ENCODE results near the gene TMEM200B.
"Not testable (repeated sequence)": the region's sequence is repeated elsewhere in the genome, so short reads cannot be mapped to it uniquely, and the experiment has no call there.

TMEM200B gene

DNA sequence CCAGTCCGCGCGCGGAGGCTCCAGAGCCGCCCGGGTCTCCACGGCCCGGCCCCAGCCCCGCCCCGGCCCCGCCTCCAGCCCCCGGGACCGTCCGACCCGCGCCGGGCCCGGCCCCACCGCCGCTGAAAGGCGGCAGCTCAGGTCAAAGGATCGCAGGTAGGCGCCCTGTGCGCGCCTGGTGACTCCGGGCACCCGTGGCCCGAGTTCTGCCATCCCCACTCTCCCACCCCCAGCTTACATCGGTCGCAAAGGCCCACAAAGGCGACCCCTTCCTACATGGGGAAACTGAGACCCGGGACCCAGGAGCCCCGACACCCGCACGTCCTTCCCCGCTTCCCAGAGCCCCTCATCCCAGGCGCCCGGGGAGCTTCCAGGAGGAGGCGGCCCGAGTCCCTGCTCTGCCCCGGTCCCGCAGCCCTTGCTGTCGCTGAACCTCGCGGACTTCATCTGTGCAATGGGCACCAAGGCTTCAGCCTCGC is at the start of gene TMEM200B:
TMEM200B (minus strand) TSS at position 17 of the 479 bp plus-strand sequence. CDS start 2,075 bp downstream, outside the sequence.
- DNase-seq (ENCODE audit: low read depth in 1 of 2, low spot score in 1 of 2) = no peak

DNA sequence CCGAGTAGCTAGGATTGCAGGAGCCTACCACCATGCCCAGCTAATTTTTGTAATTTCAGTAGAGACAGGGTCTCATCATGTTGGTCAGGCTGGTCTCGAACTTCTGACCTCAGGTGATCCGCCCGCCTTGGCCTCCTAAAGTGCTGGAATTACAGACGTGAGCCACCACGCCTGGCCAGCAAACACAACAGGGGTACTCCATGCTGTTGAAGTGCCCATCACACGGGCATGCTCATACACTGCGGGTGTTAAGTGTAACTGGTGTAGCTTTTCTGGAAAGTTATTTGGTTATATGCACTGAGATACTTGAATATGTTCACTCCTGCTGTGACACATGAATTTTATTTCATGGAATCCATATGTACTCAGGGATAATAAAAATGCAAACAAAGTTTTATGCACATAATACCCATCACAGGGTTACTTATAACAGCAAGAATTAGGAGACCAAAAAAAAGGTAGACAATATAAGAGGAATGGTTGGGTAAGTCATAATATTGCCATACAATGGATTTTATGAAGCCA is 48.8 kb upstream of the TMEM200B start:
- no peak for DNase-seq (ENCODE audit: low read depth in 1 of 2, low spot score in 1 of 2)

DNA sequence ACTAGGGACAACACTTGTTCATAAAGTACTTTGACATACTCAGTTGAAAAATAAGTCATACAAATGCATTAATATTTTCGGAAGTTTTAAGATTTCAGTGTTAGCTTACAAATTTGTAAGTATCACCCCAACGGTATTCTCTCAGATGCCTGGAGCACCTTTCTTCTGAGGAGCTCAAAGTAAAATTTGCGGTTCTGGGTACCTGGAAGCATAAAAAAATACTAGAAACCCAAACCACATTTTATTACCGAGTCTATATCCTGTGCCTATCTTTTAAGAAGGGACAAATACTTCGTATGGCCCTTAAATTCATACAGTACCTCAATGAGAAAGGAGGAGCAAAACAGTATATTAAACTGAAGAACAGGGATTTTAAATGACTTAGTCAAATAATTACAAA is 47.8 kb upstream of the TMEM200B start:
- no peak for DNase-seq (ENCODE audit: low read depth in 1 of 2, low spot score in 1 of 2)

DNA sequence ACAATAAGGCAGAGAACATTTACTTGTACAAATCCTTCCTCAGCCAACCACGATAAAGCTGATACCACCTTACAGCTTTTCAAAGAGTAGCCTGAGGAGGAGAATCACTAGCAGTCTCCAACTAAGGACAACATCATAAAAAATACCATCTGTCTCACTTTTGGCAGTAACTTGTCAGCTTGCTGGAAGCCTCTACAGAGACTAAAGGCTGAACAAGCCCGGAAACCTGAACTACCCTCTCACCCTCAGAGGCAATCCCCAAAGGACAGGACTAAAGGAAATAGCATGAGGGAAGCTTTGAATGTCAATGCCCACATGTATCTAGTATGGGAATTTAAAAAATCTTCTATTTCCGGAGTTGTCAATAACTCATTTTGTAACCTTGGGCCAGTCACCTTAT is 47.4 kb upstream of the TMEM200B start:
- no peak for DNase-seq (ENCODE audit: low read depth in 1 of 2, low spot score in 1 of 2)

DNA sequence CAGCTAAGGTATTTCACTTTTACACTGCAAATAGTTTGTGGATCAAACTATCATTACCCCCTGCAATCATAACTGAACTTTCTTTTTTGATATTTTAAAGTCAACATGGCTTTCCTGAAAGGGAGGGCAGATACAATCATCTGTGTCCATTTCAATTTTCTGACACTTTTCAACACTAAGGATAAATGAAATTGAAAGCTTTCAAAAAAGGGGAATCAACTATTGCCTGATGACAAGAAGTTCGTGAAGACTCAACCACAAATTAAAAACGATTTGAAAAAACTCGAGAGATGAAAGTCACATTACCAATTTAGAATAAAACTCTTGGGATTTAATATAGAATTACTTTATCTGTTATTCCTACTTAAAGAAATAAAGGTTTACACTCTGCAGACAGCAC is 46.3 kb upstream of the TMEM200B start:
- no peak for DNase-seq (ENCODE audit: low read depth in 1 of 2, low spot score in 1 of 2)

DNA sequence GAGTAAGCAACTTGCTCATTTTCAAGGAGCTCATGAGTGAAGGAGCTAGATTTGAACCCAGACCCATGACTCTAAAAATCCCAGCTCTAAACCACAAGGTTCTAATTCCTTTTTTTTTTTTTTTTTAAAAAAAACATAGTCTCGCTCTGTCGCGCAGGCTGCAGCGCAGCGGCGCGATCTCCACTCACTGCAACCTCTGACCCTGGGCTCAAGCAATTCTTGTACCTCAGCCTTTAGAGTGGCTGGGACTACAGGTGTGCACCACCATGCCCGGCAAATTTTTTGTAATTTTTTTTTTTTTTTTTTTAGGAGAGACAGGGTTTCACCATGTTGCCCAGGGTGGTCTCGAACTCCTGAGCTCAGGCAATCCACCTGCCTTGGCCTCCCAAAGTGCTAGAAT is 44.2 kb upstream of the TMEM200B start:
- no peak for DNase-seq (ENCODE audit: low read depth in 1 of 2, low spot score in 1 of 2)

DNA sequence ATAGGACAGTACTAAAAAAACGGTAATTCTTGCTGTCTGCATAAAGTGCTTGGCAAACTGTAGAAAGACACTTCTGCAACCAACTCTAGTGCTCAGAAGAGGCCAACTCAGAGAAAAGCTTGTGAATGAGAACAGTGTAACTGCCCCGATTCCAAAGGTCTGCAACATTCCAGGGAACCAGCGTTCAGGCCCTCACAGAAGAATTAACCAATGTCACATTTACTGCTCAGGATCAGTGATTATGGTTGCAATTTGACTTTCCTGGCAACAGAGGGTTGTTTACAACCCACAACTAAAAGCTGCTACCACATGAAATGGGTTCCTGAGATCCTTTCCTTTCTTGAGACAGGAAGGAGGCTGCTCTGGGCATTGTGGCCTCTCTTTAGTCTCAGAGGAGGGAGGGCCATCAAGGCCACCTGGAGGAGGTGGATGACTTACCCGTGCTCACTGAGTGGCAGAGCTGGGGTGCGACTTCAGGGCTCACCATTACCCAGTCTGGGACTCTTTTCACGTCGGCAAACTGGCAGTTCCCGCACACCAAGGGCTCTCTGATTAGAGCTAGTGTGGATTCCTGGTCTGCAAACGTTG is 42.7 kb upstream of the TMEM200B start:
- no peak for DNase-seq (ENCODE audit: low read depth in 1 of 2, low spot score in 1 of 2)

DNA sequence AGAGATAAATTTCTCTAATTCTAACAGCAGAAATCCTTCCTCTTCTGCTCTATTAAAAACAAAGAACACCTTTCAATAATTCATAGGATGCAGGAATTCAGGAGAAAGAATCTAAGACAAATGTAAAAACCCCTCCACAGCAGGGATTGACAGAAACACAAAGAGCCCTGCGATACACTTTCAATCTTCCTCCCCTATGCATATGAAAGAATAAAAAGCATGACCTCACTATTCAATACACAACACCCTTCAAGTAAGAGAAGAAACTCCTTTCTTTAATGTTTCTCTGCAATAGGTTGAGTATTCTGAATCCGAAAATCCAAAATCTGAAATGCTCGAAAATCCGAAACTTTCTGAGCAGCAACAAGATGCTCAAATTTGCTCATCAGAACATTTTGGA is 40.9 kb upstream of the TMEM200B start:
- no peak for DNase-seq (ENCODE audit: low read depth in 1 of 2, low spot score in 1 of 2)

DNA sequence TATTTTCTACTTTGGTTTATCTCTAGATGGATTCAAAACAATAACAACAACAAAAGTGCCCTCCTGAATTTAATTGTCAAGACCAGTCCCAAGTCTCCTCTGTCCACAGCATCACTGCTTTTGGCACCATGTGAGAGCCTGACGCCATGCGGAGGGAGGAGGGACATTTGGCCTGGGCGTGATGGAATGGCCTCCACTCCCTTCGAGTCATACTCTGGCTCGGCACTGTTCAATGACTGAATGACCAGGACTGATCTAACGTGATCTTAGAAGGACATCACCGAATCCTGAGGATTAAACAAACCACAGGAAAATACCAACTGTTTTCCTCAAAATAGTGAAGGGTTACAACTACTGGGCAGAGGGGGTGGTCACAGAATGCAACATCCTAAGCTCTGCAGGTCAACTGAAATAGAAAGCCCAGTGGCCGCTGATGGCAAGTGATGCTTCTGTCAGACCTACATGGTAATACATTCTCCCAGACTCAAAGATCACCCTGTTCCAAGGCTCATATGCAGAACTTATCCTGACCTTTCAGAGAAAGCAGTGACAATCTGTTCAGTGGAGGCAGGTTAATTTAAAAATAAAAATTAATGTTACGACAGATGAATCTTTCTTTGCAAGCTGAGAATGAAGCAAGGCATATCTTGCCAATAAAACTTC is 38.9 kb upstream of the TMEM200B start:
- DNase-seq (ENCODE audit: low read depth in 1 of 2, low spot score in 1 of 2) = no peak

DNA sequence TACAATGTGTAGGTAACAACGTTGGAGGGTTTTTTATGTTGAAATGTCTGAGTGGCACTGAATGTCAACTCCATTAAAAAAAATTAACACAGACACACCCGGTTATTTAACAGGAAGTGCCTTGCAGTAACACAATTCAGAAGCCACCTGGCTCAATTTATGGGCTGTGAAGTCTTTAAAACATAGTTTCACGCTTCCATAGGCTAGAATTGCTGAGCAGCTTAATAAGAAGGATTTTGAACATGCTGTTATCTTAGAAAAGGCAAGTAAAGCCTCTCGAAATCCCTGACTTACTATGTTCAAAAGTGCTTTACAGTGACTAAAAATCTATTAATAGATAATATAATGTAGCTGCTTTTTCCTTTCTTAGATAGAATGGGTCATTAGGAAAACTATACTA is 38.3 kb upstream of the TMEM200B start:
- no peak for DNase-seq (ENCODE audit: low read depth in 1 of 2, low spot score in 1 of 2)

DNA sequence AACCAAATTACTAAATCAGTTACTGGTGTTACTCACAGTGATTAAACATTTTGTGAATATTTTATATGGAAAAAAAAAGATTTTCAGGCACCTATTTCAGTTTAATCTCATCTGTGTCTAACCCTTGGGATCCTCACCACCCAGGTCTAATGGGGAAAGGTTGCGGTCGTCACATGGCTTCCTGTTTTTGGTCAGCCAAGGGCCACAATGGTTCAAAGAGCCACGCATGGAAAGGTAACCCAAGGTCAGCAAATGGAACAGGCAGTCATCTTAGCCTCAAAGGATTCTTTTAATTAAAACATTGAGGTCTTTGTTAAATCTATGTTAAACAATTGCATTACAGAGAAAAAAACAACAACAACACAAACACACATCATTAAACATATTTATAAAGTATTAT is 36.1 kb upstream of the TMEM200B start:
- no peak for DNase-seq (ENCODE audit: low read depth in 1 of 2, low spot score in 1 of 2)

DNA sequence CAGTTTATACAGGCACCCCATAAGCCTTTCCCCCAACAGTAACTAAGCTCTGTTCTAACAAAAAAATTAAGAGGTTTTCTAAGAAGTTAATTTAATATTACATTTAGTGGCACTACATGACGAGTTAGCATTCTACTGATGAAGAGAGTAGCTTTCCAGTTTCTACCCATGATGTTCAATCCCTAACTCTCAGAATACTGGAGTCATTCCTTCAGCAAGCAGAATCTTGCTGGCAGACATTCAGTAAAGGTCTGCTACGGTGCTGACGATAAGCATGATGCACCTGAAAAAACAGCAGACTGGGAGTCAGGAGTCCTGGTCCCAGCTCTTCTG is 33.5 kb upstream of the TMEM200B start:
- DNase-seq (ENCODE audit: low read depth in 1 of 2, low spot score in 1 of 2) = no peak

DNA sequence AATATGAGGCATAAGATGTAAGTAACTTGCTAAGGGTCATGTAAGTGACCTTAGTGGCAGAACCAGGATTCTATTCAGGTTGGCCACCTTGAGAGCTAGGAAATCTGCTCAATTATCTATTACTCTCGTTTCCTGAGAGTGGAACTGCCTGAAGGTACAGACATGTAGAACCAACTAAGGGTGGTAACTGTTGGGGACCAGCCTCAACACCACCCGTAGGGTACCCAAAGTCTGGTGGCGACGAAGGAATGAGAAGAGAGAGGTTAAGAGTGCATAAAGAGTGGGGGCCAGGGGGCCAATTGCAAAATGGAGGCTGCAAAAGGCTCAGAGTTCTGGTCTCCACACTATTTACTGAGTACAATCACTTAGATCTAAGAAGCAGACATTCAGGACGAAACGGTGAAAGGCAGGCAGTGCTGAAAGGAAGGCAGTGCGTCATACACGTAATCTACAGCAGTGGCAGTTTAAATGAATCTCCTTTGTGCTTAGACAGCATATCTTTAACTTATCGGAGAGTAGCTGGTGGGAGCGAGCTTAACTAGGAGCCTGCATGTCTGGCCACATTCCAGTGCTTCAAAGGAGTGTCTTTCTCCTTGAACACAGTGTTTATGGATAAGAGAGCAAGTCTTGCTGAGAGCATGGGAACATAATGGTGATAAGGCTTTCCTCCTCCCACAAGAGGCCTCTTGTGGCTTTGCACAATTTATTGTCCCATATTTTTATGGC is 33.0 kb upstream of the TMEM200B start:
- no peak for DNase-seq (ENCODE audit: low read depth in 1 of 2, low spot score in 1 of 2)

DNA sequence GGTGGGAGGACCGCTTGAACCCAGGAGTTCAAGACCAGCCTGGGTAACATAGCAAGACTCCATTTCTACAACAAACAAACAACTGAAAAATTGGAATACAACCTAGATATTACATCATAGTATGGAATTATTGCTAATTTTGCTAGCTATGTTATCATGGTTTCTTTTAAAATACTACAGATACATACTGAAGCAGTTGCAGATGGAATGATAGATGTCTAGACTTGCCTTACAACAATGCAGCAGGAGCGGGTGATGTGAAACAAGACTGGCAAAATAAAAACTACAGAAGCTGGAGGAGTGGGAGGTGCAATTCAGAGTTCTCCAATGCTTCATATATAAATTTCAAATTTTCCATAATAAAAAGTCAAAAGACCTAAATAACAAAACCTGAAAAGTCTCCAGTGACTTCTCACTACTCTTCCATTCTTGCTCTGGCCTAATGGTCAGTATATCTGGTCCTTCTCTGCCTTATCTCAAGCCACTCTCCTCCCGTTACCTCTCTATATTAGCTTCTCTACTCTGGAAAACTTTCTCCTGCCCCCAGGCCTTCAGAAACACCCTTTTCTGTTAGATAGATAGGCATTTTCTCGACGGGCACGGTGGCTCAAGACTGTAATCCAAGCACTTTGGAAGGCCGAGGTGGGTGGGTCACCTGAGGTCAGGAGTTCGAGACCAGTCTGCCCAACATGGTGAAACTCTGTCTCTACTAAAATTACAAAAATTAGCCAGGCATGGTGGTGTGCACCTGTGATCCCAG is 28.5 kb upstream of the TMEM200B start:
- no peak for DNase-seq (ENCODE audit: low read depth in 1 of 2, low spot score in 1 of 2)

DNA sequence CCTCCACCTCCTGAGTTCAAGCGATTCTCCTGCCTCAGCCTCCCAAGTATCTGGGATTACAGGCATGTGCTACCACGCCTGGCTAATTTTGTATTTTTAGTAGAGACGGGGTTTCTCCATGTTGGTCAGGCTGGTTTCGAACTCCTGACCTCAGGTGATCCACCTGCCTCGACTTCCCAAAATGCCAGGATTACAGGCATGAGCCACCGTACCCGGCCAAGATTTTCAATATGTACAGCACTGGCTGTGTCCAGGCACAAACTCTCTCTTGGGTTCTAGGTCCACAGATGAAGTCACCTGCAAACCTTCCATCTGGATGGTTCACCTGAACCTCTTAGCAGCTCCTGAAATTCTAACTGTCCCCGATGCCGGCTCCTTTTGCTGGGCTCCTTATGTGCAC is 26.6 kb upstream of the TMEM200B start:
- DNase-seq (ENCODE audit: low read depth in 1 of 2, low spot score in 1 of 2) = not testable (repeated sequence)

DNA sequence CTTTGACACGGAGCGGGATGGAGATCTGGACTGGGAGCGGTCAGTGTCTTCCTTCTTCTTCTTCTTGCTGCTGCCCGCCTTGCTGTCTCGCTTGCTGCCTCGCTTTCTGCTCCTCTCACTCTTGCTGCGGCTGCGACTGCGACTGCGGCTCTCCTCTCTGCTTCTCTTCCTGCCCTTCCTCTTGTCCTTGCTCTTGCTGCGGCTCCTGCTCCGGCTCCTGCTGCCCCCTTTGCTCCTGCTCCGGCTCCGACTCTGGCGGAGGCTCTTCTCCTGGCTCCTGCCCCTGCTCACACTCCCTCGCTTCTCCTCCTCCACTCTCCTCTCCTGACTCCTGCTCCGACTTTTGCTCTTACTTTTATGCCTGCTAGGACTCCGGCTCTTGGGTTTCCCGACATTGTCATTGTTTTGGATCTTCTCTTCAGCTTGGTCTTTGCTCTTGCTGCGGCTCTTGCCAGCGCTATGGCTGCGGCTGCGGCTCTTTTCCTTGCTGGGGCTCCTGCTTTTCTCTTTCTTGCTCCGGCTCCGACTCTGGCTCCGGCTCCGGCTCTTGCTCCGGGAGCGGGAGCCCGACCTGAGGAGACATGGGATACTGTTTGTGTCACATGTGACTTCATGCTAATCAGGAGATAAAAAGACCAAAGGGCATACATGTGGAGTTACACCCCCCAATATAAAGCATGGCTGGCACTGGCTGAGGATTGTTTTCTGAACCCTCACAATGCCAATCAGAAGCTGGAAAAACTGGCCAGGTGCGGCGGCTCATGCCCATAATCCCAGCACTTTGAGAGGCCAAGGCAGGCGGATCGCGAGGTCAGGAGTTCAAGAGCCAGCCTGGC is 25.2 kb upstream of the TMEM200B start:
- DNase-seq (ENCODE audit: low read depth in 1 of 2, low spot score in 1 of 2) = no peak

DNA sequence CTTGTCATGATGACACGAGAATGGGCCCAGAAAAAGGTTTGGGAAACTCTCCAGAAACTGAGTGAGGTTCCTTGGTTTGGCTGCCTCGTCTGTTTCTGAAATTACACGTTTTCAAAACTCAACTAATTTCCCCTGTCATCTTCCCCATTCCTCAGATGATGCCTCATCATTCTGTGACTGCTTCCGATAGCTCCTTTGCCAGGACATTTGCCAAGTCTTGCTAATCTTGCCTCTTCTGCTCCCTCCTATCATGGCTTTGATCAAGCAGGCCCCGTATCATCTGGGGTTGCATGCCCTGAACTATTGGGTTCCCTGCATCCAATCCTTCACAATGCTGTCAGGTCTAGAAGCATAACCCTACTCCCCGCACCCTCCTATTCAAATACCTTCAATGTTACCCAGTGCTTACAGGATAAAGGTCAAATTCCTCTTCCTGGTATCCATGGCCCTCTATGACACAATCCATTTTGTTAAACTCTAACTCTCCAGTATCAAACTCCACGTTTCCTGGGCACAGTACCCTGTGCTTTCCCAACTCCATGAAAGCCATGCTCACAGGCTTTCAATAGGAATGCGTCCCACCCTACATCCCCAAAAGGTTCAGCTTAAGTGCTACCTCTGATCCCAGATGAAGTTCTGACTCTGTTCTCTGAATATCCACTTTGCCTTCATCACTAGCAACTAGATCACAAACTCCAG is 22.2 kb upstream of the TMEM200B start:
- no peak for DNase-seq (ENCODE audit: low read depth in 1 of 2, low spot score in 1 of 2)

DNA sequence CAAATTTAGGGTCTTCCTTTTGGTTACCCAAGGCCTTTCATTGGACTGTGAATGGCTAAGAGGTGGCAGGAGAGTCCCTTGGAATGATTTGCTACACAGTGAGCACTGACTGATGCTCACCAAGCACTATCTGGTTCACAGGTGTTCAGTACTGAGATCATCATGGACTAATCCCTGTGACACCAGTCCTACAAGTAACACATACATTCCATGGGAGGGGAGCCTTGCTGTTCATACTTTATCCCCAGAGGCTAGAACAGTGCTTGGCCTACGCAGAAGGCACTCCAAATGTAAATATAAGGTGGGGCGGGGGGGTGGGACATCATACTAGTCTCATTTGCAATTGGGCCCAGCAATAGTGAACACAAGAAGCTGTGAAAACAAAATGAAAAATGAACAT is 20.5 kb upstream of the TMEM200B start:
- no peak for DNase-seq (ENCODE audit: low read depth in 1 of 2, low spot score in 1 of 2)

DNA sequence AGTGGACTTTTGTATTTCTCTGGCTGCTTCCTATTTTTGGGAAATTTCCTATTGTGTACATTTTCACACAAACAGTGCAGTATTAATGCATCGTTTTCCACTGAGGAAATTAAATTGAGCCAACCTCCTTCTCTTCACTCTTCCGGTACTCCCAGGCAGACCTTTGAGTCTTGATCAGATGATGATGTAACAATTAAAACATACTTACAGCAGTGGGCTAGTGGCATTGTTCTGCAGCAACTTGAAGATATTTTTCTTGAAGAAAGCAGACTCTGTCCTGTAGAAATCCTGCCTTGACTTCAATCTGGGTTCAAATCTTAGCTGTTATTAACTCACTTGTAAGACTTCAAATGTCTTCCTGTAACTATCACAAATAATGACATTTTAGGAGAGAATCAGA is 19.0 kb upstream of the TMEM200B start:
- DNase-seq (ENCODE audit: low read depth in 1 of 2, low spot score in 1 of 2) = no peak

DNA sequence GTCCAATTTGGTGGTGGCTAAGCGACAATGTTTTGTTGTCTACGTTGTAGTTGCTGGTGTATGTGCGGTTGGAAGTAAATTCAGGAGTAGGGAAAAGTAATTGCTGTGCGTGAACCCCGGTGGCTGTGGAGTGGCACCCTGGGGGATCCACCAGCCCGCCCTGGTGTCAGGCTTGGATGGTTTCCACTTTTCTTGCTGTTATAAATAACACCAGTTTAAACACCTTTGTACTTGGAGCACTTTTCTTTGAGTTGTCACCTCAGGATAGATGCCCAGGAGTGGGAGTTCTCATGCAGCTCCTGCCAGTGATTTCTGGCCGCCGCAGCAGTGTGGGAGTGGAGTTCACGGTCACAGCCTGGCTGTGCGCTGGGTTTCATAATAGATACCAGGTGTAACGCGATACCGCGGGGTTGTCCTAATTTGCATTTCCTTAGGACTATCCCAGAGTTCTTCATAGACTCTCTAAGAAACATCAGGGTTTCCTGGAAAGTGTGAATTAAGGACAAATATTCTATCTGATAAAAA is 12.8 kb upstream of the TMEM200B start:
- no peak for DNase-seq (ENCODE audit: low read depth in 1 of 2, low spot score in 1 of 2)

Data from stimulated activated CD4-positive, alpha-beta T cell treated with anti-CD3 and anti-CD28 coated beads, Interleukin-15, amount 100 ng/mL, for 1 hour (primary cell).